IMR-90 (cell line): ENCODE measurements around the gene SLC30A9. TPM values are rescaled to one million over a fixed set of nuclear protein-coding genes. Genes with fewer than 3 reads are reported as not detected.

Source experiments
- polyA plus RNA-seq, 3 experiments: library from polyadenylated mRNA; depleted of rRNA; stranded (reverse); fragments of >200 nt; gene quantifications; 2 replicates each; pipeline ENCODE4 v1.2.3, GENCODE V29; 2012; ENCODE audit warnings: low replicate concordance in 1 of 3
- total RNA-seq: library from RNA; depleted of rRNA; stranded (reverse); fragments of >200 nt; gene quantifications from 2 replicates; pipeline ENCODE4 v1.2.3, GENCODE V29; 2012; rRNA removed

SLC30A9 gene
- total and polyA plus RNA-seq, 2 of the 4 experiments (the other 2 are of a cell fraction), result 32.0 to 72.6 TPM

Other genes starting within 250 kb of the SLC30A9 start
- gene PHOX2B, start 241.8 kb upstream of the SLC30A9 start, total RNA-seq, result not detected in 2 replicates
- gene PHOX2B, start 241.8 kb upstream of the SLC30A9 start, polyA plus RNA-seq (2012; rRNA removed), result not detected in 2 replicates
- 45.5 and 49.7 TPM in 2 replicates for gene TMEM33, start 55.1 kb upstream of the SLC30A9 start, total RNA-seq
- 23.6 and 27.5 TPM in 2 replicates for gene TMEM33, start 55.1 kb upstream of the SLC30A9 start, polyA plus RNA-seq (2012; rRNA removed)
- under 0.01 and 0.18 TPM in 2 replicates for gene DCAF4L1, start 8.8 kb upstream of the SLC30A9 start, total RNA-seq
- 0.03 and 0.07 TPM in 2 replicates for gene DCAF4L1, start 8.8 kb upstream of the SLC30A9 start, polyA plus RNA-seq (2012; rRNA removed)
- gene BEND4, start 162.1 kb downstream of the SLC30A9 start, total RNA-seq, result not detected in 2 replicates
- gene BEND4, start 162.1 kb downstream of the SLC30A9 start, polyA plus RNA-seq (2012; rRNA removed), result not detected in 2 replicates